Measurements from ENCODE around the gene UBE2C.
"Not testable (repeated sequence)": the region's sequence is repeated elsewhere in the genome, so short reads cannot be mapped to it uniquely, and the experiment has no call there.

Gene UBE2C

GRCh38 chr20:45798935-45799642 lies 13.4 kb upstream of the UBE2C start:
- no peak for FAIRE-seq

DNA sequence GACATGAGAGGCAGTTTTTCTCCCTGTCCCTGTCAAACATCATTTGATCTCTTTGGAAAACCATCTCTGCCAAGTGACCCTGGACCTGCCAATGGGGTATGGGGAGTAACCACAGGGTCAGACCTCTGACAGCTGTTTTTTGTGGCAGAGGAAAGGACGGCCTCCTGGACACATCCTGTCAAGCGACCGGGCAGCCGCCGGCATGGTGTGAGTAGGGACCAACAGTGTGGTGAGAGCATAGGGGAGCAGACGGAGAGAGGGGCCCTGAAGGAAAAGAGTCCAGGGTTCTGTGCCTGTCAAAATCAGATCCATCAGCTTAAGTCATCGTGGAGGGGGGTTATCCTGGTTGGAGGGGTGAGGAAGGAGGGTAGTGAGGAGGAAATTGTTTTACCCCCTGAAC lies 10.6 kb upstream of the UBE2C start:
- no peak for FAIRE-seq

DNA sequence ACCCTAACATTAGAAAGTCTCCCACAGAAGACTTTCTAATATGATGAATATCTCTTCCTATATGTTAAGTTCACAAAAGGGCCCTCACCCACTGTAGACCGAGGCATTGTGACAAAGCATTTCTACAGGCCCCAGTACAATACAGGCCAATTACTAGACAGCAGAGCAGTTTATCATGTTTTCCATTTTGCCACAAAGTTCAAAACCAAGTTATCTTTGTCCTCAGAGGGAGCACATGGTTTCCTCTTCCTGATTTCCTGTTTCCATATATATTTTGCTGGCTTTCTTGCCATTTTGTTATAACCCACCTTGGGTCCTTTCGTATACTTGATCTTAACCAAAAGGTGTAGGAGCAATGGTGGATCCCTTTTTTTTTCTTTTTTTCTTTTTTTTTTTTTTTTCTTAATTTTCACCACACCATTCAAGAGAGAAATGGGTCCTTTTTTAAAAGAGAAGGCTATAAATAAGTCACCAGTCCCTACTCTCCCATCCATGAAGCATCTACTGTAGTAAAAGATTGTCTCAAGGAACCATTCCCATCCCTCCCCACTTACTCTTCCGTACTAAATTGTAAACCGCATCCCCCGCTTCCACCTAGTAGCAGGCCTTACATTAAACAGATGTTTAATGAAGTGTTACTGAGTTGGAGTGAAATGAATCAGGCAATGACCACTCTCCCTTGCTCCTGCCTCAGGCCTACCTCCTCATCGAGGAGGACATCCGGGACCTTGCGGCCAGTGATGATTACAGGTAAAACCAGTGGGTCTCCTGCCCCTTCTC lies 2.1 kb upstream of the UBE2C start:
- FAIRE-seq = no peak

GRCh38 chr20:45813006-45813340 lies 529 bp downstream of the UBE2C start:
- FAIRE-seq = no peak

DNA sequence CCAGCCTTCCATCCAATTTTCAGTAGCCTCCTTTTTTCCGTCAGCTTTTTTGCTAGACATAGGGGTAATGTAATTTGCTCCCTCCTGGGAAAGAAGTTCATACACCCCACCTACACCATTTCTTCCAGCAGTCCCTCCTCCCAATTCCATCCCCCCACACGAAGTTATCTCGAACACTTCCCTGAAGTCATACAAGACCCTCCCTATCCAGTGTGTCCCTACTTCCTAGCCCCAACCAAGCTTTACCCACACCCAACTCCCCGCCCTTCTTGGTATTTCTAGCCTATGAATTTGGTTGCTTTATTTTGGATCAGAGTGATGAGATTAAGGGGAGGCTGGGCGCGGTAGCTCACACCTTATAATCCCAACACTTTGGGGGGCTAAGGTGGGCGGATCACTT lies 1.0 kb downstream of the UBE2C start:
- no peak for FAIRE-seq

GRCh38 chr20:45814314-45814713 lies 1.9 kb downstream of the UBE2C start:
- no peak for FAIRE-seq

GRCh38 chr20:45816951-45817350 lies 4.5 kb downstream of the UBE2C start:
- FAIRE-seq = no peak

DNA sequence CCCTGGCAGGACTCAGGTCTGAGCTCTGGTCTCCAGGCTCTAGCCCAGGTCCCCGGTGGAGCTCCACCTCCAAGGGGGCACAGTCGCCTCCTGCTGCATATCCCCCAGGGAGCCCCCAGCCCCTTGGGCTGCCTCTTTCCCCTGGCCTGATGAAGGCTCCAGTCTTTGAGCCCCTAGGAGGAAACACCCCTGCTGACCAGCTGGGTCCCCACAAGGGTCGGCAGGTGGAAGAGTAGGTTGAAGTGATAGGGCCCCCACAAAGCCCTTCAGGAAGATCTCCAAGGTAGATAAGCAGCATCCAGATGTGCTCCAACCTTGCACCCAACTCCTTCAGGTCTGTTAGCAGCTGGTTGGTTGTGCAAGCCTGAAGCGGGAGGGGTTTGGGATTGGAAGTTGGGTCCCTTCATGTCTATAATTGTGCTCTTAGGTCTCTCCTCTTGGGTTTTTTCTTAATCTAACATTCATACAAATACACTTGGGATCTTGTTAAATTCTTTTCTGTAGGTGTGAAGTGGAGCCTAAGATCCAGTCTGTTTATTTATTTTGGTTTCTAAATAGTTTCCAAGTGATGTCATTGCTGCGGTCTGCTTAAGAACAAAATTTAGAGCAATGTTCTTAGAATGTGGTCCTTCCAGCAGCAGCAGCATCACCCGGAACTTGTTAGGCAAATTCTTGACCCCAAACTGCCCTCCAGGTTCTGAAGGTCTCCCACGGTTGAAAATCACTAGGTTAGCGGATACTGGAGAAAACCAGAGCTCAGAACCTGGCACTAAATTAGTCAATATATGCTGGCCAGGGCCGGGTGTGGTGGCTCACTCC lies 5.1 kb downstream of the UBE2C start:
- FAIRE-seq = no peak

DNA sequence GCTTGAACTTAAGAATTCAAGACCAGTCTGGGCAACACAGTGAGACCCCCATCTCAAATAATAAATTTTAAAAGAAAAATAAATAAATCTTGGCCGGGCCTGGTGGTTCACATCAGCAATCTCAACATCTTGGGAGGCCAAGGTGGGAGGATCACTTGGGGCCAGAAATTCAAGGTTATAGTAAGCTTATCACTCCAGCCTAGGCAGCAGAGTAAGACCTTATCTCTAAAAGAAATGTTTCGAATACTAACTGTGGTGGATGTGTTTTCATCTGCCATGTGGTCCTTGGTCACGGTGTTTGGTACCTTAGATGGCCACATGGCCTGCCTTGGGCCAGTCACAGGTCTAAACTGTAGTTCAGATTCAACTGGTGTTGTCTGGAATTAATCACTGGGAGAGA lies 5.8 kb downstream of the UBE2C start:
- FAIRE-seq = no peak

- FAIRE-seq = no peak
Measured at GRCh38 chr20:45819466-45819865, 7.0 kb downstream of the UBE2C start.

- FAIRE-seq = no peak
Measured at GRCh38 chr20:45821947-45822346, 9.5 kb downstream of the UBE2C start.

DNA sequence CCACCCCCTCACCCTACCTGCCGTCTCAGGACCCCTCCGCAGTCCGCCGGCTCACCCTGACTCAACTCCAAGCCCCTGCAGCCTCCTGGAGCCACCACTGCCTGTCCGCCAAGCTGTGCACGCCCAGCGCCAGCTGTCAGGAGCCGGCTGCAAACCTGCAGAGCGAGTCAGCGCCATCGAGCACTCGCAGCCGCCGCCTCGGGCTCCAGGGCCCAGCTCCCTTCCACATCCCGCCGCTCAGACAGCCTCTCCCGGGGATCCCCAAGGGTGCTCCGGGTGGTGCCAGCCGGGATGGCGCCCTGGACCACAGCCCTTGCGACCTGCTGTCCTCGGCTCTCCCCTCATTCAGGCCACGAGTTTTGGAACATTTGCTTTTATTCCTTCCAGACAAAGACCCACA lies 10.4 kb downstream of the UBE2C start:
- no peak for FAIRE-seq

- no peak for FAIRE-seq
Measured at GRCh38 chr20:45823949-45824835, 11.7 kb downstream of the UBE2C start.

DNA sequence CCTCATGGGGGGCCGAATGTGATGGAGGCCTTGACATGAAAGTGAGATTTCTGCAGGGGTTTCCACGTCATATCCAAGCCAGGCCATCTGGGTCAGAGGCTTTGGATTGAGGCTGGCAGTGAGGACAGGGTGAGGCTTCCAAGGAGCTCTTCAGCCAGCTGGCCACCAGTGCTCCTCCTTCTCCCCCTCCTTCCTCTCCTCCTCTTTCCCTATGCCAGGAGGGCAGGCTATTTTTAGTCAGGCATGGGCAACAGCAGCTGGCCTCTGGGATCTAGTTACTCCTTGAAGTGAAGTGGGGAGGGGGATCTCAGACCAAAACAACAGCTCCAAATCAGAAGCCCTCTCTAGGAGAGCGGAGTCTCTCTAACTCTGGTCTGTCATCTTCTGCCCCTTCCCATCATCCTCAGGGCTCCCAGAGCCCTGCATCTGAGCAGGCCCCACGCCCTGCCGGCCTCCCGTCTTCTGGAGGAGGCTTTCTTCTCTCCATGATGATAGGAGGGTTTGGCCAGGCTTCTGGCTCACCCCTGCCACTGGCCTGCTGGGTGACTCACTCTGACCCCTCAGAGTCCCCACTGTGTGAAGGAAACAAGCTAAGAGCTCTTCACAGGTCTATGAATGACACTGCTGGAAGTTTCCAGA lies 14.1 kb downstream of the UBE2C start:
- no peak for FAIRE-seq

DNA sequence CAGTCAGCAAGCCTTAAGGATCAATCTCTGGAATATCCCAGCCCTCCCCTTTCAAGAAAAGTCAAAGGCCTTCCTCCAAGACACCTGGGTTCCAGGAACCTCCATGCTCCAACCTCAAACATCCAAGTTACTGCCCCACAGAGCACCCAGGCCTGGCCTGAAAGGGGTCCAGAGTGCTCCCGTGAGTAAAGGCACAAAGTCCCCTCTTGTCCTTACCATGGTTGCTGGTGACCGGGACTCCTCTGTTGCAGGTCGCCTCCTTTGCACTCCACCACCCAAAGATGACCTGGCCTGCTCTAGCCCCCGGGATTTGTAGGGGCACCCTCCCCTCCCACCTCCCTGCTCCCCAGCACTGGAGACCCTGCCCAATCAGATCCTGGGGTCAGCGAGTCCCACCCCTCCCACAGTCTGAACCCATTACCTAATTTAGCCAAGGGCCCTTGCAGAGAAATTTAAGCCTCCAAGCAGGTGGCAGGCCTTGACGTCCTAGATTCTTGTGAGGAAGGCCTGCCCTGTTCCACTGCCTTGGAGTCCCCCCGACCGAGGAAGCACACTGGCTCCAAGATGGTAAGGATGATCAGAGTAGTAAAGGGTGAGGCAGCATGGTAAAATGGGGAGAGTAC lies 14.7 kb downstream of the UBE2C start, which contains the start of gene TNNC2:
Gene TNNC2, minus strand, starts transcription at position 283 of the 623 bp plus-strand sequence. Its CDS starts 64 bp downstream, at position 219.
- no peak for FAIRE-seq

DNA sequence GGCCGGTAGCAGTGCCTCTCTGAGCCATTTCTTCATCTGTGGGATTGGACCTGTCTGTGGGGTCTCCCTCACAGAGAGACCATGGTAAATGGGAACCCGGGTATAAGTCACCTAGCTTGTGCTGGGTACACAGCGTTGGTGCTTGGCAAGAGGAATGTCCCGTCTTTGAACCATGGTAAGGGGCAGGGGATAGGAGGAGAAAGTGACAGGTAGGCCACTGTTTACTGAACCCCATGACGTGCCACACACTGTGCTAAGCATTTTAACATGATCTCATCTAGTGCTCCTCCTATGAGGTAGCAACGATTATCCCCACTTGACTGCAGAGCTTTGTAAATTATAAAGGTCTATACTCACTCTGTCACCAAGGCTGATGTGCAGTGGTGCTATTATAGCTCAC lies 15.3 kb downstream of the UBE2C start:
- no peak for FAIRE-seq

- no peak for FAIRE-seq
Measured at GRCh38 chr20:45828589-45828988, 16.1 kb downstream of the UBE2C start.

DNA sequence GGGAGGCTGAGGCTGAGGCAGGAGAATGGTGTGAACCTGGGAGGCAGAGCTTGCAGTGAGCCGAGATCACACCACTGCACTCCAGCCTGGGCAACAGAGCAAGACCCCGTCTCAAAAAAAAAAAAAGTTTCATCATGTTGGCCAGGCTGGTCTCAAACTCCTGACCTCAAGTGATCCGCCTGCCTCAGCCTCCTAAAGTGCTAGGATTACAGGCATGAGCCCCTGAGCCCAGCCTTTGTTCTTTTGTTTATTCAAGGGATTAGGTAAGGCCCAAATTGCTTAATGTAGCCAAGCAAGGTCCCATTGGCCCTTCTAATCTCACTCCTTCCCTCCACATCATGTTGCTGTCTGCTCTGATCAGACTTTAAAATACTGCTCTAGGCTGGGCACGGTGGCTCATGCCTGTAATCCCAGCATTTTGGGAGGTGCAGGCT lies 17.2 kb downstream of the UBE2C start:
- FAIRE-seq = not testable (repeated sequence)

- FAIRE-seq = no peak
Measured at GRCh38 chr20:45832619-45833018, 20.2 kb downstream of the UBE2C start.

DNA sequence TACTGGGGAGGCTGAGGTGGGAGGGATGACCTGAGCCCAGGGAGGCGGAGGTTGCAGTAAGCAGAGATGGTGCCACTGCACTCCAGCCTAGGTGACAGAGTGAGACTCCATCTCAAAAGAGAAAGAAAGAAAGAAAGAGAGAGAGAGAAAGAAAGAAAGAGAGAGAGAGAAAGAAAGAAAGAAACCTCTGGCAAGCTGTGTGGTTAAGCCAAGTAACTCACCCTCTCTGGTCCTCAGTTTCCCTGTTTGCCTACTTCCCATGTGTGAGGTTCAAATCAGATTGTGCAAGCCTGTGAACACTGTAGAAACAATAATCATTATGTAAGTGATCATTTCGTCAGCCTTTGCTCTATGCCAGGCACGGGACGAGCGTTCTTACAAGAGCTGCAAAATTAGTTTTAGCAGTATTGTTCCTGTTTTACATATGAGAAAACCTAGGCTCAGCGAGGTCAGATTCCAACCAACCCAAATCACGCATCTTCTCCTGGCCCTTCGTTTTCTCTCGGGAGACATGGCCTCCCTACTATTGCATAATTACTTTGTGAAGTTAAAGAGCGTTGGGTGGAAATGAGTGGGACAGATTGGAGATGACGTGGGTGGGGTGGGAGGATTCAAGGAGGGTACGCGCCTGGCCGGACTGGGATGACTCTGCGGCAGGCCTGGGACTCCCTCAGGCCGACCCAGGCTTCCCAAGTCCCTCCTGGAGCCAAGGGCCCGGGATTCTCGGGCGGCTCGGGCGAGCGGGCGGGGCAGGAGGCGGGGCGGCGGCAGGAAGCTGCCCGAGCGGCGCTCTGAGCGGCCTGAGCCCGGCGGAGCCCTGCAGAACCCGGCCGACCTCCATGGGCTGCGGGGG lies 20.8 kb downstream of the UBE2C start, which contains the start of gene SNX21:
Gene SNX21, plus strand, starts transcription at position 770 of the 853 bp plus-strand sequence. CDS start 121 bp downstream, outside the sequence.
- no peak for FAIRE-seq
